ENCODE measurements around the gene CACNG6.

DNA sequence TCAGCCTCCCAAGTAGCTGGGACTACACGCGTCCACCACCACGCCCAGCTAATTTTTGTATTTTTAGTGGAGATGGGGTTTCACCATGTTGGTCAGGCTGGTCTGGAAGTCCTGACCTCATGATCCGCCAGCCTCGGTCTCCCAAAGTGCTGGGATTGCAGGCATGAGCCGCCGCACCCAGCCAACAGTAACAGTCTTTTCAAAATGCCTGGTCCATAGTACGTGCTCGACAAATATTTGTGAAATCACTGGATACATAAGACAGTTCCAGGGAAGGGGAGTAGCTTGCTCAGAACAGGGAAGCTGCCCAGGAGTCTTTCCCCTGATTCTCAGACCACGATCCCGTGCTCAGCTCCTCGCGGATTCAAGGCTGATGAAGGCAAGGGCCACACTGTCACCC, 30.5 kb downstream of the CACNG6 start:
- TF ChIP-seq, protein P1, sequence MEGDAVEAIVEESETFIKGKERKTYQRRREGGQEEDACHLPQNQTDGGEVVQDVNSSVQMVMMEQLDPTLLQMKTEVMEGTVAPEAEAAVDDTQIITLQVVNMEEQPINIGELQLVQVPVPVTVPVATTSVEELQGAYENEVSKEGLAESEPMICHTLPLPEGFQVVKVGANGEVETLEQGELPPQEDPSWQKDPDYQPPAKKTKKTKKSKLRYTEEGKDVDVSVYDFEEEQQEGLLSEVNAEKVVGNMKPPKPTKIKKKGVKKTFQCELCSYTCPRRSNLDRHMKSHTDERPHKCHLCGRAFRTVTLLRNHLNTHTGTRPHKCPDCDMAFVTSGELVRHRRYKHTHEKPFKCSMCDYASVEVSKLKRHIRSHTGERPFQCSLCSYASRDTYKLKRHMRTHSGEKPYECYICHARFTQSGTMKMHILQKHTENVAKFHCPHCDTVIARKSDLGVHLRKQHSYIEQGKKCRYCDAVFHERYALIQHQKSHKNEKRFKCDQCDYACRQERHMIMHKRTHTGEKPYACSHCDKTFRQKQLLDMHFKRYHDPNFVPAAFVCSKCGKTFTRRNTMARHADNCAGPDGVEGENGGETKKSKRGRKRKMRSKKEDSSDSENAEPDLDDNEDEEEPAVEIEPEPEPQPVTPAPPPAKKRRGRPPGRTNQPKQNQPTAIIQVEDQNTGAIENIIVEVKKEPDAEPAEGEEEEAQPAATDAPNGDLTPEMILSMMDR (IDR thresholded peaks at IDR 0.05) = no peak
- no peak for TF ChIP-seq ZFX (IDR thresholded peaks at IDR 0.05; ENCODE audit: borderline replicate concordance)

Measured in 22Rv1 (cell line).